Vagina (tissue), 2 donors: ENCODE results near the gene SWAP70.

Source experiments
- POLR2A ChIP-seq, 2 donors: fragments of 450-650 bp; IDR thresholded peaks; one replicate each; pipeline ENCODE4 v1.6.1; 2017; ENCODE audit warnings: antibody characterized with exemption in 2 of 2, mild to moderate bottlenecking in 2 of 2, moderate library complexity in 2 of 2
- TF ChIP-seq, protein P1 (sequence below), 3 experiments: fragments of 450-650 bp in 2 of 3; fragments of 200-600 bp in 1 of 3; sonication (generic) in 1 of 3; IDR thresholded peaks; one replicate each; pipeline ENCODE4 v1.5.1; 2017 to 2019; ENCODE audit warnings: antibody characterized with exemption in 3 of 3, mild to moderate bottlenecking in 2 of 3, moderate library complexity in 2 of 3

DNA sequence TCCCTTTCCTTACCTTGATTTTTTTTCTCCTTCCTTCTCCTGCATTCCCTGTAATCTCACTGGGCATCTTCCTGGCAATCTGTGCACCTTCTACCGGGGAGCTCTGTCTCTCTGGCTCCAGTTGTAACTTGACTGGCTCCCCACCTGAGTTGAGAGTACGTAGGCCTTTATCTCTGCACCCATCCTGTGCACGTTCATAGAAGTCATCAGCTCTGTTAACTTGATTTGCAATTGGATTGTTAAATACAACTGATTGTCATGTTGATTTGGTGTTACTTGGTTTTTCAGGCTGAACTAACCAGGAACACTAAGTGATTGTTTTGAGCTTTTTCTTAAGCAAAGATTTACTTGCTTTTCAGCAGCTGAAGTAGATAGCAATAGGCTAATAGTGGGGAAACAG lies 11.8 kb downstream of the SWAP70 start:
- TF ChIP-seq, protein P1, sequence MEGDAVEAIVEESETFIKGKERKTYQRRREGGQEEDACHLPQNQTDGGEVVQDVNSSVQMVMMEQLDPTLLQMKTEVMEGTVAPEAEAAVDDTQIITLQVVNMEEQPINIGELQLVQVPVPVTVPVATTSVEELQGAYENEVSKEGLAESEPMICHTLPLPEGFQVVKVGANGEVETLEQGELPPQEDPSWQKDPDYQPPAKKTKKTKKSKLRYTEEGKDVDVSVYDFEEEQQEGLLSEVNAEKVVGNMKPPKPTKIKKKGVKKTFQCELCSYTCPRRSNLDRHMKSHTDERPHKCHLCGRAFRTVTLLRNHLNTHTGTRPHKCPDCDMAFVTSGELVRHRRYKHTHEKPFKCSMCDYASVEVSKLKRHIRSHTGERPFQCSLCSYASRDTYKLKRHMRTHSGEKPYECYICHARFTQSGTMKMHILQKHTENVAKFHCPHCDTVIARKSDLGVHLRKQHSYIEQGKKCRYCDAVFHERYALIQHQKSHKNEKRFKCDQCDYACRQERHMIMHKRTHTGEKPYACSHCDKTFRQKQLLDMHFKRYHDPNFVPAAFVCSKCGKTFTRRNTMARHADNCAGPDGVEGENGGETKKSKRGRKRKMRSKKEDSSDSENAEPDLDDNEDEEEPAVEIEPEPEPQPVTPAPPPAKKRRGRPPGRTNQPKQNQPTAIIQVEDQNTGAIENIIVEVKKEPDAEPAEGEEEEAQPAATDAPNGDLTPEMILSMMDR (IDR thresholded peaks at IDR 0.05), result no peak
- TF ChIP-seq POLR2A (IDR thresholded peaks at IDR 0.05), result no peak
